Stimulated activated CD4-positive, alpha-beta T cell treated with anti-CD3 and anti-CD28 coated beads, TNF-alpha, amount 100 ng/mL, for 4 hours (primary cell): ENCODE data around the gene UACA.
"Not testable (repeated sequence)": the region's sequence is repeated elsewhere in the genome, so short reads cannot be mapped to it uniquely, and the experiment has no call there.

Experiments used
- DNase-seq, 3 experiments: peaks; one replicate each; pipeline ENCODE4 v3.0.0-alpha.2; 2020; ENCODE audit warnings: low read depth in 3 of 3

UACA gene

GRCh38 chr15:70763120-70763949 is at the start of gene UACA:
Gene UACA, minus strand, starts transcription at chr15:70763558. Its CDS starts 151 bp downstream, at chr15:70763407.
- peak; percentile 47 to 67 (median 55) for DNase-seq

DNA sequence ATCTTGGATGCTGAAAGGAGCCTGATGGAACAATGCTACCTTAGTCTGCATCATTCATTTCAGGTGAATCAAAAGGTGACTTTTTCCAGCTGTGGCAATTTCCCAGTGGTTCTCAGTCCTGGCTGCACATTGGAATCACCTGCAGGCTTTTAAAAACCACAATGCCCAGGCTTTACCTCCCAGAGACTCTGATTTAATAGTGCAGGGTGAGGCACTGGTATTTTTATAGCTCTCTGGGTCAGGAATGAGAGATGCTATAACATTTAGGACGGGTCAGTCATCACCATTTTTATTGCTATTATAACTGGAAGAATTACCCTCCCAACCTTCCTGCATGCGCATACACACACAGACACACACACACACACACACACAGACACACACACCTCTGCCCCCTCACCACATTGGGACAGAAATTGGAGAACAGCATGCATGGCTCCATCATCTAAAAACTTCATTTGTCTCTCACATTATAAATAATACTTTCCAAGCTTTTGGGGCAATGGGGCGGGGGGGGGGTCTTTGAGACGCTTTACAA is 49.5 kb upstream of the UACA start:
- DNase-seq = no peak

- no peak for DNase-seq
These were observed 47.7 kb upstream of the UACA start for GRCh38 chr15:70810916-70811578.

- DNase-seq = no peak
These were observed 43.8 kb upstream of the UACA start for GRCh38 chr15:70806992-70807712.

DNA sequence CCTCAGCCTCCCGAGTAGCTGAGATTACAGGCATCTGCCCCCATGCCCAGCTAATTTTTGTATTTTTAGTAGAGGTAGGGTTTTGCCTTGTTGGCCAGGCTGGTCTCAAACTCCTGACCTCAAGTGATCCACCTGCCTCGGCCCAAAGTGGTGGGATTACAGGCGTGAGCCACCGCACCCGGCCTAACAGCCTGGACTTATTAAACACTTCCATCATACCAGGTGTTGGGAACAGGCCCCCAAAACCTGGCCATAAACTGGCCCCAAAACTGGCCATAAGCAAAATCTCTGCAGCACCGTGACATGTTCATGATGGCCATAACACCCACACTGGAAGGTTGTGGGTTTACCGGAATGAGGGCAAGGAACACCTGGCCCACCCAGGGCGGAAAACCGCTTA is 41.0 kb upstream of the UACA start:
- not testable (repeated sequence) for DNase-seq

- no peak for DNase-seq
These were observed 39.3 kb upstream of the UACA start for GRCh38 chr15:70802629-70803028.

- no peak for DNase-seq
These were observed 37.8 kb upstream of the UACA start for GRCh38 chr15:70801109-70801508.

- DNase-seq = no peak
These were observed 36.5 kb upstream of the UACA start for GRCh38 chr15:70799667-70800450.

GRCh38 chr15:70797464-70797863 is 34.1 kb upstream of the UACA start:
- DNase-seq = no peak

- no peak for DNase-seq
These were observed 33.4 kb upstream of the UACA start for GRCh38 chr15:70796516-70797310.

- DNase-seq = no peak
These were observed 31.9 kb upstream of the UACA start for GRCh38 chr15:70795311-70795665.

GRCh38 chr15:70794596-70795310 is 31.4 kb upstream of the UACA start:
- DNase-seq = no peak

DNA sequence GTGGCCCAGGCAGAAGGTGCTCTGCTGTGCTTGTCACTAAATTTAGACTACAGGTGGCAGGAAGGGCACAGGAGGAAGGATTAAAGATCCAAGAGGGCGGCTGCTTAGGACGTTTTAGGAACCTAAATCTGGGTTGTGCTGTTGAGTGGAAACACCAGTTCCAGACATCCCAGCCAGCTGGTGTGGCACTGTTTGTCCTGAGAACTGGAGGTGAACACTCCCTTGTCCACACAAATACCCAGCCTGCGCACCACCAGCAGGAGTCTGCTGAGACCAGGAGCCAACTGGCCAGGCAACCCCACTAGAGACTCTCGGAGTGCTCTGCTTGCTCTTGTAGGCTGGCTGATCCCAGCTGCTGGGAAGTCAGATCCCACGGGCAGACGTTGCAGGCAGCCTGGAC is 30.3 kb upstream of the UACA start:
- DNase-seq = no peak

- DNase-seq = no peak
These were observed 28.8 kb upstream of the UACA start for GRCh38 chr15:70792171-70792573.

DNA sequence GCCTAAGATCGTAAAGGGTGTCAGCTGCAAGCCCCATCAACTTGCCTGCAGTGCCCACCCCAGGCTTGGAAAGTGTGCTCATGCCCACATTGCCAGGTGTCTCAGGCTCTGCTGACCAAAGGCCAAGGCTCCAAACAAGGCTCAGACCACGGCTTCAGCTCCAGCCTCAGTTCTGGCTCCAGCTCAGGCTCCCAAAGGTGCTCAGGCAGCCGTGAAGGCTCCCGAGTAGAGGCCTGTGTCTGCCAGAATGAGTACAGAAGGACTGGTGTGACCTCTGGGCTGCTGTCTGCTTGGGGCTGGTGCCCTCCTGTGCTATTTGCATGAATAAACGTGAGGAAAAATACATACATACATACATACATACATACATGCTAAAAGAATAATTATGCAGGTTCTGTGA is 27.9 kb upstream of the UACA start:
- no peak for DNase-seq

- no peak for DNase-seq
These were observed 25.9 kb upstream of the UACA start for GRCh38 chr15:70789213-70789612.

DNA sequence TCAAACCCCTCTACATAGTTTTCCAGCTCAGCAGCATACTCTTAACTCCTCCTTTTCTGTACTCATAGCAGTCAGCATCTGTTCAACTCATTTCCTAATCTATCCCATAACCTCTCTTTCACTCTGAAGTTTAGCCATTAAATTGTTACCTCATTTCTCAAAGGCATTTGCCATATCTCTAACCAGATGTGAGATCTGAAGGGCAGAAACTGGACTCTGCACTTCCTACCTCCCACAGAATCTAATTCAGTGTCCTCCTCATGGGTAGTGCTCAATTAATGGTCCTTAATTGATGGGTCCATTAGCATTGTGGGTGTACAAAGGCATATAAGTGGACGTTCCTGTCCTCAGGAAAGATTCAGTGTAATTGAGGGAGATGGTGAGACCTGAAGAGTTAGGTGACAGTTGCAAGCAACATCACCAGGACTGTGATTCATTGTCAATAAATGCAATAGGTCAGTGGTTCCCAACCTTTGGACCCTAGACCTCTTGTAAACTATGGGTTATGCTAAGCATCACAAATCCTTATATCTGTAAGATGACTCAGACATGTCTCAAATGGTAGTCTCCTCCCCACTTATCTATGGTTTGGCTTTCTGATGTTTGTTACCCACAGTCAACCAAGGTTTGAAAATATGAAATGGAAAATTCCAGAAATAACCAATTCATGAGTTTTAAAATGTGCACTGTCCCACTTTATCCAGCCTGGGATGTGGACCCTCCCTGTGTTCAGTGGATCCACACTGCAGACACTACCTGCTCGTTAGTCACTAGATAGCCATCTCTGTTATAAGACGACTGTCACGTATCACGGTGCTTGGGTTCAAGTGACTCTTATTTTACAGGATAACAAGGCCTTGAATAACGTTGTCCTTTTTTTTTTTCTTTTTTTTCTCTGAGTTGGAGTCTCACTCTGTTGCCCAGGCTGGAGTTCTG is 25.0 kb upstream of the UACA start:
- DNase-seq = no peak

DNA sequence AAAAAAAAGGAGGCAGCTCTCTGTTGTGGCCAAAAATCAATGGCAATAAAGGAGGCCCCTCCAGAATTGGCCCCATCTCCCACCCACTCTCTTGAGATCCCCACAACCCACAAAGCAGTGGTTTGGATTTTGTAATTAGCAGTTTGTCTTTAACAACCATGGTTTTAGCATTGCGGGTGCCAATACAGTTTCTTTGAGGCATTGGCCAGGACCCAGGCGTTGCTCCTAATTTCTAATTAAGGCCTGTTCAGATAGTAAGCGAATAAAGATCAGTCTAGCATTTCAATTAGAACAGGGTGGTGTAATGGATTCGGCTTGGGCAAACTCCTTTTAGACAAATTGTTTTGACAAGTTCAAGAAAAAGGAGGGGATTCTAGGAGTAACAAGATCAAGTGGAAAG is 23.6 kb upstream of the UACA start:
- DNase-seq = no peak

DNA sequence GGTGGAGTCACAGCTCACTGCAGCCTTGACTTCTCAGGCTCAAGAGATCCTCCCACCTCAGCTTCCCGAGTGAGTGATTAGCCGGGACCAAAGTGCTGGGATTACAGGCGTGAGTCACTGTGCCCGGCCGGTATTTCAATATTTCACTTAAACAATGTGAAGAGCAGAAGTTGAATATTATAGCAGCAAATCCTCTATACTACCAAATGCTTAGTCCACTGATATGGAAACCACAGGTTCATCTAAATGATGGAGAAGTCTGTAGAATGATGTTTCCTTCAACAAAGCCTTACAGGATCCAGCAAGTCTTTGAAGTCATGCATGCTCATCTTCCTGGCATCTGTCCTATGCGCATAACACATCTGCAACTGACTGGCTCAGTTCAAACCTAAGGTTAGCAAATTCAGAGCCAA is 20.3 kb upstream of the UACA start:
- no peak for DNase-seq
